HTR-8/SVneo (cell line): ENCODE data around the gene SCAND1.

ENCODE experiments used
- DNase-seq: peaks from one replicate; pipeline ENCODE4 v3.0.0; 2011; ENCODE audit warnings: low spot score, mixed read lengths; ENCODE audit not compliant: insufficient read length
- FAIRE-seq: peaks from 2 replicates; lab custom pipeline; 2011; peaks lifted over from hg19 to GRCh38; lab: Jason Lieb, UNC

The SCAND1 gene

GRCh38 chr20:35910254-35910653 is 44.0 kb downstream of the SCAND1 start:
- FAIRE-seq (no peak), DNase-seq (no peak)

DNA sequence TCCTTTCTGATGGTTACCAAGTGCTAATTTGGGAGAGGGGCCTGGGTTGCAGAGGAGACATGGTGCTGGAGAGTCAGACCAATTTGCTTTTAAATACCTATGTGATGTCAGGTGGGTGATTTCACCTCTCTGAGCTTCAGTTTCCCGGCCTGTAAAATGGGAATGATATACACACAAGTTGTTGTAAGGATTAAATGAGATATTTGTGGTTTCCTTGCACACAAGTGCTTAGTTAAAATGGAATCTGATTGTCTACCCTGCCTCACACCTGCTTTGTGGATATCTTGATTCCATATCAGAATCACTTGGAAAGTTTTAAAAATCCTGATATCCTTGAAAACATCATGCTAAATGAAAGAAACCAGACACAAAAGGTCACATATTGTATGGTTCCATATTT is 44.5 kb downstream of the SCAND1 start:
- FAIRE-seq: no peak

DNA sequence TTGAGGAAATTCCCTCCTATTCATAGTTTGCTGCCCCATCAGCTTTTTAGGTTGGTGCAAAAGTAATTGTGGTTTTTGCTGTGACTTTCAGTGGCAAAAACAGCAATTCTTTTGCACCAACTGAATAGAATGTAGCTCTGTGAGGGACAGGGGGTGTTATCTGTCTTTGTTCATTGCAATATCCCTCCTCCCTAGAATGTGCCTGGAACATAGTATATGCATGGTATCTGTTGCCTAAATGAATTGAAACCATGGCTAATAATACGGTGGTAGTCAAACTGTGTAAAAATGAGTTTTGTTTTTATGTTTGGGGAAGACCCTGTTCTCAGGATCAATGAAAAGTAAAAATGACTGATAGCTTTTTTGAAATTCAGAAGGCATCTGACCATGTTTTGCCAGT is 45.1 kb downstream of the SCAND1 start:
- FAIRE-seq (no peak), DNase-seq (no peak)

More for the DNA sequence above, 44.5 kb downstream of the SCAND1 start:
- DNase-seq: no peak

- DNase-seq: no peak
- no peak for FAIRE-seq
These were observed 46.3 kb downstream of the SCAND1 start for GRCh38 chr20:35908007-35908406.

DNA sequence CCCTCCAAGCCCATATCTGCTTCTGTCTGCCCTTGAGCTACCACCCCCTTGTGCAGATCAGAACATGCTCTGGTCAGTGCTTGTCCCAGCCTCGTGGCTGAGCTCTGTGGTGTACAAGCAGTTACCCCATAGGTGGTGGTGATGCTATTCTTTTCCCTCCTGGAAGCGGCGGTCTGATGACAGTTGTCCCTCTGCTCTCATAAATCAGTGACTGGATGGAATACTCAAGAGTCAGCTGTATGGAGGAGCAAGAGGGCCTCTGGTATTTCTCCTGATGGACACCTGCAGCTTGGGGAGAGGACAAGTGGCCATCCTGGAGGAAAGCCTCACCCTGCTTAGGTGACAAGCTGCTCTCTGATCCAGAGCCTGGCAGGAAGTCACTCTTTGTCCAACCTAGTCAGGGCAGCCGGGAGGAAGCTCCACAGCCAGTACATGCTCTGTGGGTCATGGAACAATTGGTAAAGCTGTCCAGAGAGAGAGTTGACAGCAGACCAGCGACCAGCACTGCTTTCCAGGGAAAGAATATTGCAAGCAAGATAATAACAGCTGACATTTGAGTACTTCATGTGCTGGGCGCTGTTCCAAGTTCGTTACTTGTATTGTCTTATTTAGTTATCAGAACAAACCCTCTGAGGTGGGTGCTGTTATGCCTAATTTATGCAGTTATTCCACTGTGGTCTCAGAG is 47.1 kb downstream of the SCAND1 start:
- DNase-seq: no peak
- no peak for FAIRE-seq

DNA sequence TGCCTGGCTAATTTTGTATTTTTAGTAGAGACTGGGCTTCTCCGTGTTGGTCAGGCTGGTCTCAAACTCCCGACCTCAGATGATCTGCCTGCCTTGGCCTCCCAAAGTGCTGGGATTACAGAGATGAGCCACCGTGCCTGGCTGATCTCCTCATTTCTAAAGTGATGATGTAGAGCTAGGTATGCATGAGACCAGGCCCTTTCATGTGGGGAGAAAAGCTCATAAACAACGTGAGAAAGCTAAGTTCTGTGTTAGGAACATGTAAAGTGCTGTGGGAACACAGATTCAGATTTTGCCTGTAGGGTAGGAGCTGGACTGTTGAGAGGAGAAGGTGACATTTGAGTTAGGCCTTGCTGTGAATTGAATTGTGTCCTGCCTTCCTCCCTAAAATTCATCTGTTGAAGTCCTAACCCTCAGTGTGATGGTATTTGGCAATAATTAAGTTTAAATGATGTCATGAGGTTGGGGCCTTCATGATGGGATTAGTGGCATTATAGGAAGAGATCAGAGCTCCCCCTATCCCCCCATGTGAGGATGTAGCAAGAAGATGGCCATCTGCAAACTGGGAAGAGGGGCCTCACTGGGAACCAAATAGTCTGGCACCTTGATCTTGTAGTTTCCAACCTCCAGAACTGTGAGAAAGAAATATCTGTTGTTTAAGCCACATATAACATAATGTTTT is 49.2 kb downstream of the SCAND1 start:
- DNase-seq (no peak), FAIRE-seq (no peak)

- DNase-seq: no peak
- FAIRE-seq: no peak
These were observed 50.5 kb downstream of the SCAND1 start for GRCh38 chr20:35903843-35904242.
